Left ventricle myocardium superior (tissue), 1 donor: ENCODE measurements around the gene HRH3. TPM values are rescaled to one million over a fixed set of nuclear protein-coding genes. Genes with fewer than 3 reads are reported as not detected.

ENCODE experiments used
- ATAC-seq: fragments of 200-7000 bp; cut with Tn5 transposase; one replicate; pipeline ENCODE4 v1.9.1; 2020; ENCODE audit warnings: mild to moderate bottlenecking, moderate library complexity
- DNase-seq: peaks from one replicate; pipeline ENCODE4 v3.0.0-alpha.2; 2020
- intact Hi-C: fragments of 100-400 bp; cut with micrococcal nuclease; formaldehyde crosslinking; loops from one replicate; pipeline ENCODE4 v1.11.0; 2022
- total RNA-seq: library from RNA; stranded (reverse); fragmentation: NEBNext Ultra II Directional; extraction: Animal tissue kit (Norgen Biotek cat#: 25700); gene quantifications from one replicate; pipeline ENCODE4 v1.2.1, GENCODE V29; 2021
- donor health status: DM: no; HTN: yes; CAD: no; lungs with severe emphysema.

Gene HRH3
- total RNA-seq, 1 donor from 2014 or later, result not detected

DNA sequence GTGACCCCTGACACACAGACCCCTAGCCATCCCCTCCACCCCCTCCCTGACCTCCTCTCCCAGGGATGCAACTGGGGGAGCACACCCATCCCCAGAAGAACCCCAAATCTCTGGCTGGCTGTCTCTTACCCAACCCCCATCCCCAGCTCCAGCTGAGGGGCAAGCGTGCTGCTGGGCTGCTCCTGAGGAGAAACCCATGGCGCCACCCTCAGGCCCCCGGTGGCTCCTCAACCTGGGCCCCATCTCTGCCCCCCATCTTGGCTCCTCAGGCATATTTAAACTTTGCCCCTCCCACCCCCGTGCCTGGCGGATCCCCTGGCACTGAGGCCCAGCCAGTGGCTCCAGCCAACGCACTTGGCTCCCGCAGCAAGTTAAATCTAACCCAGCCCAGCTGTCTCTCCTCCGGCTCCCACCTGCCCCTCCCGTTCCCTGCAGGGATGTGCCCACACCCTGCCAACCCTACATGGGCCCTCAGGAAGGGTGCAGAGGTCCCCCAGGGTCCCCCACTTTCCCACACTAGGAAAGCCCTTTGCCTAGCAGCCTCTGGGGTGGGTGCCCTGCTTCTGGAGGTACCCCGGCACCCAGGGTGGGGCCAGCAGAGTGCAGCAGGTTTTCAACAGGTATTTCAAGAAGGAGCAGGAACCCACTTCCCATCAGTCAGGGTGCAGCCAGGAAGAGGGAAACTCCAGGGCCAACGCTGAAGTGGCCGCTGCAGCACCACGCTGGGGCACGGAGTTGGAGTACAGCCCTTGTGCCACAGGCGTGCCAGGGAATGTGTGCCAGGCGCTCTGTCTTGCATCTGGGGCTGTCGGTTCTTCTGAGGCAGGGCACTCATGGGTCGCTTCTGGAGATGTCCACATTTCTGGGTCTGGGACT, 12.9 kb upstream of the HRH3 start:
- ATAC-seq, result peak; percentile 55
- DNase-seq, result peak; percentile 74
- intact Hi-C loops, result no loop called here

DNA sequence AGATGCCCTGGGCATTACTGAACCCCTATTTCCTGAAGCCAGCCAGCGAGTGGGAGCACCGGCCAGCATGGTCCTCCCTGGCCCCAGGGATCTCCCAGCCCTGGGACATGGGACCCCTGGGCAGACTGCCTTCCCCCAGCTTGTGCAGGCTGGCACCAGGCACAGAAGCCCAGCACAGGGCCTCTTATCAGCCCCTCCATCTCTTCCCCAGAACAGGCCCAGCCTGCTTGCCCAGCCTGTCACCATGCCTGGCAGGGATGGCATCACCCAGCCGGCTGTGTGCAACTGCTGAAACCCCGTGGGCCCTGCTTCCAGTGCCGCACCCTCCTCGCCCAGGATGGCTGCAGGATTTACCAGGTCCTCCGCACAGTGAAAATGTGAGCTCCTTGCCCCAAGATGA, 12.1 kb upstream of the HRH3 start:
- ATAC-seq (no peak), DNase-seq (no peak)
- intact Hi-C loops, result no loop called here

DNA sequence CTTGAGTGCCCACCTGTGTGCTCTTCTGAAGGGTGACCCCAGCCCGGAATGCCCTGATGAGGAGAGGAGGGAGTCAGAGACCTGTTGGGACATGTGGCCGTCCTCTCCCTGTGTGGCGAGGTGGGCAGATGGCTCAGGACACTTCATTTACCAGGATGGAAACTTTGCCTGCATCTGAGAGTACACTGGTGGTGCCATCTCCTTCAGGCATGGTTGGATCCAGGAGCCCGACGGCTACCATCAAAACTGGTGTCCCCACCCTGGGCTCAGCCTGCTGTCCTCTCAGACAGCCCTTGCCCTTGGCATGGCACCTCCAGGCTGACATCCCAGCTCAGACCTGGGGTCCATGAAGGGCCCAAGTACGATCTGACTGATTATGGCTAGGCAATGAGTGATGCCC, 11.2 kb upstream of the HRH3 start:
- ATAC-seq, result no peak
- DNase-seq, result no peak

DNA sequence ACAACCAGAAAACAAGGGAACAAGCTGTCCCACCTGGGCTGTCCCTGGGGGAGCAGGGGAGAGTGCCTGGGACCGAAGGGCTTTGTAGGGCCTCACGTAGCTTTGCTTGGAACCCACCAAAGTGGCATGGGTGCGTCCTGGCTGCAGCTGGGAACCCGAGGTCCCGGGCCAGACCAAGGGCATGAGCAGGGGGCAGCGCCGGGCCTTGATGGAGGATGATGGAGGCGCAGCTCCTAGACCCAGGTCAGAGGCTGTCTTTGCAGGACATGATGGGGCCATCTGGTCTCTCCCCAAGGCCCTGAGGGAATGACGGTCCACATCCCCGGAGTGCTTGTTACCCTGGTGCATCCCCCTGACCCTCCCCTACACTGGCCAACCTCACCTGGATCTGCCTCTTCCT, 10.6 kb upstream of the HRH3 start:
- intact Hi-C loops, result no loop called here
- DNase-seq (no peak), ATAC-seq (no peak)

More for the DNA sequence above, 11.2 kb upstream of the HRH3 start:
- intact Hi-C loops, result no loop called here

DNA sequence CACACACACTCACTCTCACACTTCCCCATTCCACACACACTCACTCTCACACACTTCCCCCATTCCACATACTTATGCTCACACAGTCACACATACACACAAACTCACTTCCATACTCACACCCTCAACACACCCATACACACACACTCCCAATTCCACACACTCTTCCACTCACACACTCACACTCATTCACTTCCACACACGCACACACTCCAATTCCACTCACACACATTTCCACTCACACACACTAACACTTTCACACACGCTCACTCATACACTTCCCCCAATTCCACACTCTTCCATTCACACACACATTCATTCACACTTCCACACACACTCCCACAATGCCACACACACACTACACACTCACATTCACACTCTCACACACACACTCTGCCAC, 10.2 kb upstream of the HRH3 start:
- intact Hi-C loops, result no loop called here
- DNase-seq (no peak), ATAC-seq (no peak)

DNA sequence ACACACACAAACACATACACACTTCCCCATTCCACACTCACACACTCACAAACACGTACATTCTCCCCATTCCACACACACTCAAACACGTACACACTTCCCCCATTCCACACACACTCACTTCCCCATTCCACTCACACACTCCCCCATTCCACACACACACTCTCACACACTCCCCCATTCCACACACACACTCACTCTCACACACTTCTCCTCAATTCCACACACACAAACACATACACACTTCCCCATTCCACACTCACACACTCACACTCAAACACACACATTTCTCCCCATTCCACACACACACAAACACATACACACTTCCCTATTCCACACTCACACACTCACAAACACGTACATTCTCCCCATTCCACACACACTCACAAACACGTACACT, 9.6 kb upstream of the HRH3 start:
- intact Hi-C loops, result no loop called here
- DNase-seq (no peak), ATAC-seq (no peak)

DNA sequence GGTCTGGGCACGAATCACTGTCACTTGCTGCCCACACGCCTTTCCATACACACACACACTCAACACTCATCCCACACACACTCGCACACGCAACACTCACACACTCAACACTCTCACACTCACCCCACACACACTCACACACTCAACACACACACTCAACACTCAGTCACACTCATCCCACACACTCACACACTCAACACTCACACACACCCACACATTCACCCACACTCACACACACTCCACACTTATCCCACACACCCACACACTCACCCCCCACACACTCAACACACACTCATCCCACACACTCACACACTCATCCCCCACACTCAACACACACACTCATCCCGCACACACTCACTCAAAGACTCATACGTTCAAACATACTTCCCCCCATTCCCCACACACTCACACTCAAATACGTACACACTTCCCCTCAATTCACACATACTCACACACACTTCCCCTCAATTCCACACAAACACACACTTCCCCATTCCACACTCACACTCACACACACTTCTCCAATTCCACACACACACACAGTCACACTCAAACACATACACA, 9.0 kb upstream of the HRH3 start:
- no peak for ATAC-seq
- intact Hi-C loops, result no loop called here
- DNase-seq, result no peak

DNA sequence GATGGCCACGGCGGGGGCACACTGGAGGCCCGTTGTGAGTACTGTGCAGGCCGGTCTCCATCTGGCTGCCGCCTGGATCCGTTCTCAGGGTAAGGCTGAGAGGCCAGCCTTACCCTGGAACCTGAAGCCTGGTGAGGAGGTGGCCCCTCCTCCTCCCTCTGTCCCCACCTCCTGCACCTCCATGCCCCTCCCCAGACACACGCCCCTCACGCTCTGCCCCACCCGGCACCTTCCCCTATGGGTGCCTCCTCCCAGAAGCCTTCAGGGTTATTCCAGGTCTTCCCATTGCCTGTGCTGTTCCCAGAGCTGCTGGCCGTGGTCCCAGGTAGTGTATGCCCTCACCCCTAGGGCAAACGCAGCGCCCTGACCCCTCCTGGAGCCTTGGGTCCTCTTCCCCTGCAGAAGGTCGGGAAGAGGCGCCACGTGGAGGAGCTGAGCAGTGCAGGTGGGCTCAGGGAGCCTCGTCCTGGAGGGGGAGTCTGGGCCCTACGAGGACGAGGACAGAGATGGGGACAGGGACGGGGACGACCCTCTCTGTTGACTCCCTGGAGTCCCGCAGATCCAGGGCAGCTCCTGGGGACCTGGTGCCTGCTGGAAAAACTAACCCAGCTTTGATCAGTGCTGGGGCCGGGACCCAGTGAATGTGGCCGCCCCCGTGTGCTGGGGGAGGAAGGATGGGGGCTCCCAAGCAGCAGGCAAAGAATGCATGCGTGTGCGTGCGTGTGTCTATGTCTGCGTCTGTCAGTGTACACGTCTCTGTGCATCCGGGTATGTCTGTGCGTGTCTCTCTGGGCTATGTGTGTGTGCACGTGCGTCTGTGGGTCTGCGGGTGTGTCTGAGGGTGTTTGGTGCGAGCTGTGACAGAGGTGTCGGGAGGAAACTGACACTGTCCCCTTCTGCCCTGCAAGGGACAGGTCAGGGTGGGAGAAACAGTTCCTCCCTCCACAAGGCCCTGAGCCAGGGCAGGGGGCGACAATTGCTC, 8.2 kb upstream of the HRH3 start:
- DNase-seq (peak; percentile 54), ATAC-seq (peak; percentile 55)
- intact Hi-C loops, result no loop called here

DNA sequence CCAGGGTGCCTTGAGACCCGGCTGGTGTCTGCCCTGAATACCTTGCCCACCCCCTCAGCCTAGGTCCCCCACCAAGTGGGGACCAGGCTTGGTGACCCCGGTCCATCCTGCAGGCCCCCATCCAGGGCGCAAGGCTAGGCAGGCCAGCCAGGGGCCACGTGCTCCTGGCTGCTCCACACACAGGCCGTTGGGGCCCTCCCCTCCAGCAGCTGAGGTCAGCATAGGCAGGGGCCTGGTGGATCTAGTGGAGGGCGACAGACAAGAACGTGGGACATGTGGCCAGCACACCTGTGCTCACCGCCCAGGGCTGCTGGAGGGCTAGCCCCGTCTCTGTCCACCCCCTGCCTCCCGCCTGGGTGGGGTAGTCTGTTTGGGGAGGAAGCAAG, 7.5 kb upstream of the HRH3 start:
- ATAC-seq, result no peak
- intact Hi-C loops, result no loop called here
- DNase-seq, result no peak

DNA sequence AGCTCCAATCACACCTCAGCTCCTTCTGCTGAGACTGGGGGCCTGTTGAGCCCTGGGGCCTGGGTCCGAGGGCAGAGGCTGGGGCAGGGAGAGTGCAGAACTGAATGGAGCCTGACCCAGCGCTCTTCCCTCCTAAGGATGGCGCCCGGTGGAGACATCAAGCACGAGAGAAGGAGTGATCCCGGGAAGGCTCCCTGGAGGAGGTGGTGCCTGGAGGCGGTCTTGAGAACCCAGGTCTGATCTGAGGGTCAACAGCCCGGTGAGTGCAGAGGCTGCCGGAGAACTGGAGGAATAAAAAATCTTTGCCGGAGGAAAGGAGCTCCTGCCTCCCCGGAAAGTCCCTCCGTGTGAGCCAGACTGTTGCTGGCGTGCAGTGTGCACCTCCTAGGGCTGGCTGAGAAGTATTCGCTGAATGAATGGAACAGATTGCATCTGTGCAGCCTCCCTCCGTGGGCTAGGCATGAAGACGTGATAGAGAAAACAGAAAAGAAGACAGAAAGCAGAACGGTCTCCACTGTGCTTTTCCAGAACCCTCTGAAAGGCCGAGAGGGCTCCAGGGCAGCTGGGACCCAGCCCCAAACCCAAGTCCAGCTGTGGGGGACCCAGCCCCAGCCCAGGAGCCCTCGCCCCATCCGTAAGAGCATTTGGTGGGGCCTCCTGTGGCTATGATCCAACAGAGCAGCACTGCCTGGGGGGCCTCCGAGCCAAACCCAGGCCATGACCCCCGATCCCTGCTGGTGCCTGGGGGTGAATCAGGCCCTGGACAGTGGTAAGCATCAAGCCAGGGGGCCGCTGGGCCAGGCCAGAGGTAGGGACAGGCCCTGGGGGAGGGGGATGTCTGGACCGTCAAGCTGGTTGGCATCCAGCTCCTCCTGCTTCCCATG, 6.9 kb upstream of the HRH3 start:
- no peak for ATAC-seq
- no peak for DNase-seq
- intact Hi-C loops, result no loop called here

DNA sequence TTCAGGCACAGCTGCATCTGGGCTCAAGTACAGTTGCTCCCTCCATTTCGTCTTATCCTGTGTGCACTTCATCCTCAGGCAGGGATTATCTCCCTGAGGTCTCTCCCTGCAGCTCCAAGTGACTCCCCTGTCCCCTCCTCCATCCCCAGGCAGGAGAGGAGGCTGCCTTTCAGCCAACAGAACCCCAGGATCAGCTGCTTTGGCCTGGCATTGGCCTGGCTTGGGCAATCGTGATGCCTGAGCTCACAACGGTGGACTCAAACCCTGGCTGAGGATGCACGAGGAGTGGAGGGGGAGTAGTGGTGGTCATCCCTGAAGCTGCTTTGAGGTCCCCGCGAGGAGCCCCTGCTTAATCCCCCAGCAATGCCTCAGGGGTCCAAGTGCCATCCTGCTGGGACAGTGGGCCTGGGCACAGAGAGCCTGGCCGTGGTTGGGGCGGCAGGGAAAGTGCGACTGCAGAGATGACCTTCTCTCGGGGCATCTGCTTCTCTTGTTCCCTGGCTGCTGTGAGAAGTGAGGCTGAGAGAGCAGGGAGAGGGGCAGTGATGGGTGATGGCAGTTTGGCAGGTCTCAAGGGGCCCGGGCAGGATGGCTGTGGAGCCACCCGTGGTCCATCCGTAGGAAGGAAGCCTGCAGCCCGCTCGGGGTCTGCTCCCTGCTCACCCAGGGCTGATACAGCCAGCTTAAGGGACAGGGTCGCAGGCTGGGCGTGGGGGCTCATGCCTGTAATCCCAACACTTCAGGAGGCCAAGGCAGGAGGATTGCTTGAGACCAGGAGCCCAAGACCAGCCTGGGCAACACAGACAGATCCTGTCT, 6.0 kb upstream of the HRH3 start:
- intact Hi-C loops, result no loop called here
- ATAC-seq (no peak), DNase-seq (no peak)

DNA sequence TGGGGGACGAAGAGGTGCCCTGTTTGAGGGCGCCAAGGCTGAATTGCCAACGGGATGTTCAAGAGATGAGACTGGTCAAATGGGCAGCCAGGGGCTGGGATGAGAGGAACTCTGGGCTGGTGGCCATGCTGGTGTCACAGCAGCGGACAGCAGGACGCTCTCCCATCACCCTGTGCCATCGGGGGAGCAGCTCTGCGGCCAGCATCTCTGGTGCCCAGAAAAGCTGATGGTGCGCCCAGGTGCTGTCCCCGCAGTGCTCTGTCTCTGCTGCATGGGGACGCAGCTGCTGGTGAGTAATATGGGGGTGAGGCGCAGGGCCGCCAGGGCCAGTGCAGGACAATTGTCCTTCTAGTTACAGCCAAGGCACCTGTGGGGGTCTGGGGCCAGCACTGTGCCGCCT, 4.9 kb upstream of the HRH3 start:
- DNase-seq, result no peak
- intact Hi-C loops, result no loop called here
- ATAC-seq, result no peak

DNA sequence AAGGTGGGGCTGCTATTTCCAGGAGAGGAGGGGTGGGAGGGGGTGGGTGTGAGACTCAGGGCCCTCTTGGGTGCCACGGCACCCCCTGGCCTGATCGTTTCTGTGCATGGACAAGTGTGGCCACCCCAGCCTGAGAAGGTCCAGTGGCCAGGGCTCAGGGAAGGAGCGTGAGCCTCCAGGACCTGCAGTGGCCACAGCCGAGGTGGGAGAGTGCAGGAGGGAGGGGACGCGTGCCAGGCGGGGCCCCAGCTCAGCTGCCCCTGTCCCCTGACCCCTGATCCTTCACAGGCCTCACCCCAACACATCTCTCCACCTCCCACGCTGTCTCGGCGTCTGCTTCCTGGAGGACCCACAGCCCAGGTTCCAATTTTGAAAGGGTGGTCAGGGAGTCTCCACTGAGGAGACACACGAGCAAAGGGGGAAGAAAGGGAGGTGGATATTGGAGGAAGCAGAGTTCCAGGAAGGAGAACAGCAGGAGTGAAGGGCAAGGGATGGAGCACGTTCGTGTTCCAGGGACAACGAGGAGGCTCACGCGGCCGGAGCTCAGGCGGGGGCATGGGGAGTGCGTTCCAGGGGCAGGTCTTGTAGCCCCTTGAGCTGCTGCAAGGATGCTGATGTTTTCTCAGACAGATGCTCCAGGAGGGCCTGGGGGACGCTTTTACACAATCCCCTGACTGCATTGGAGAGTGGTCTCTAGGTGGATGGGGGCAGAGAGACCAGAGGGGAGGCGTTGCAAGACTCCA, 4.2 kb upstream of the HRH3 start:
- intact Hi-C loops, result no loop called here
- ATAC-seq, result no peak
- DNase-seq, result no peak

DNA sequence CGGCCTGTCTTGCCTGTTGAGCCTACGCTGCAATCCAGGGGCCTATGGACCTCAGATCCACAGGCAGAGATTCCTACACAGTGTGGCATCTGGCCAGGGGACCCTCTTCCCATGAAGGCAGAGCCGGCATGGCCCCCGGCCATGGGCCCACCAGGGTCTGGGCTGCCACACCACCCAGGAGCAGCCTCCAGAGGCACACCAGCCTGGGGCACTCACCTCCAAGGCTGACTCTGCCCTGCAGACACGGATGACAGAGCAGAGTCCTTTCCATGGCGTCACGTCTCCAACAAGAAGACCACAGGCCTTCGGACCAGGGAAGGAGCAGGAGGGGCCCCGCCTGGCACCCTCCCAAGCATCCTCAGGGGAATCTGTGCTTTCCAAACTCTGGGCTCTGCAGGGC, 3.5 kb upstream of the HRH3 start:
- ATAC-seq, result no peak
- intact Hi-C loops, result no loop called here
- no peak for DNase-seq

DNA sequence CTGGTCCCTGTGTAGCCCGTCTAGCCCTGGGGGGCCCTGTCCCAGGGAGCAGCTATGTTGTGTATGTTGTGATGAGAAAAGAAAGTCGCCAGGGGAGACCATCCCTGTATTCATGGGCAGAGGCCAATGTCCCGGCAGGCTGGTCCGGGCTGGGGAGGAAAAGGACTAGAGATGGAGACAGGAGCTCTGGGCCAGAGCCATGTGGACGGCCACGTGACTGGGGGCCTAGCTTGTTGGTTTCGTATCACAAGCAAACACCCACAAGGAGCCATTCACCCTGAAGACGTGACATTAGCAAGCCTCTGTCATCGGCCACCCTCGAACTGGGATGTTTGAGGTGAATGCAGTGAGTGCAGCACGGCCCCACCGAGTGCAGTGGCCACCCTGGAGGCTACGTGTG, 2.9 kb upstream of the HRH3 start:
- DNase-seq (no peak), ATAC-seq (no peak)
- intact Hi-C loops, result no loop called here

DNA sequence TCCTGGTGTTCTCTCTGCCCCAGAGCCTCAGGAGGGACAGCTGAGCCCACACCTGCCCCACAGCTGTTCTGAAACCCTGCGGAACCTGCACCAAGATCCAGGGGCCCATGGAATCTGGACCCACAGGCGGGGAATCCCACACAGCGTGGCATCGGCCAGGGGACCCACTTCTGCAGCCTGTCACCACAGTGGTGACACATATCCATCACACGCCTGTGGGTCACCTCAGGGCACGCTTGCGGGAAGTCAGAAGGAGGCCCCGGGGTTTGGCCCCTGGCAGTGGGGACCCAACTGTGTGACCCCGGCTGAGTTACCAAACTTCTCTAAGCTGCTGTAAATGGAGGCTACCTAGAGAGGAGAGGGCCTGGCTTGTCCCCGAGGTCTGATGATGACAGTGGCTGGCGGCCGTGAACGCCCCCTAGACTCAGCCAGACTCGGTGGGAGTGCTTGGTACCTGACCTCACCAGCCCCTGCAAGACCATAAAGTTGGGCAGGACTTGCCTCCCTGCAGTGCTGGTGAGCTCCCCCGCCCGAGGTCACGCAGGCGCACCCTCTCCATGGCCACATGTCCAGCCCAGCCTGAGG, 2.3 kb upstream of the HRH3 start:
- intact Hi-C loops, result no loop called here
- ATAC-seq (no peak), DNase-seq (no peak)
